C4-2B (cell line): ENCODE results near the gene DPP3.
A peak's percentile ranks its signal among the peaks of the same experiment; 100 is the strongest.

Source experiments
- H3K27ac ChIP-seq: fragments of 450-650 bp; 2 replicates; pipeline ENCODE4 v1.5.1; 2017
- CTCF ChIP-seq: fragments of 450-650 bp; conservative IDR thresholded peaks from 2 replicates; pipeline ENCODE4 v1.5.1; 2017; ENCODE audit warnings: mild to moderate bottlenecking
- ZFX ChIP-seq: fragments of 450-650 bp; IDR thresholded peaks from 2 replicates; pipeline ENCODE4 v1.6.1; 2017

DPP3 gene

GRCh38 chr11:66478729-66479393, 1.4 kb upstream of the DPP3 start:
- TF ChIP-seq CTCF (peak; percentile 98), ZFX (no peak)
- peak overlapping the region; percentile 93 for H3K27ac ChIP-seq

GRCh38 chr11:66479394-66480116, 679 bp upstream of the DPP3 start:
- H3K27ac ChIP-seq, result peak overlapping the region; percentile 93
- TF ChIP-seq CTCF (no peak), ZFX (no peak)

GRCh38 chr11:66484806-66485380, 4.7 kb downstream of the DPP3 start:
- H3K27ac ChIP-seq, result no peak overlapping the region
- TF ChIP-seq CTCF (no peak), ZFX (no peak)

- TF ChIP-seq CTCF (no peak), ZFX (no peak)
- H3K27ac ChIP-seq, result no peak overlapping the region
These were observed 8.7 kb downstream of the DPP3 start for GRCh38 chr11:66488957-66489356.

- TF ChIP-seq ZFX, result no peak
- TF ChIP-seq CTCF, result no peak
- no peak overlapping the region for H3K27ac ChIP-seq
These were observed 9.4 kb downstream of the DPP3 start for GRCh38 chr11:66489636-66490035.

- TF ChIP-seq ZFX (no peak), CTCF (no peak; the same call in 1 of the 2 replicates)
- H3K27ac ChIP-seq, result no peak overlapping the region
These were observed 11.2 kb downstream of the DPP3 start for GRCh38 chr11:66491315-66491935.
